ENCODE measurements around the gene HLA-B. TPM values are rescaled to one million over a fixed set of nuclear protein-coding genes. Genes with fewer than 3 reads are reported as not detected.

The HLA-B gene
- total RNA-seq, 1 experiment from 2014 or later, result 41.9 TPM

DNA sequence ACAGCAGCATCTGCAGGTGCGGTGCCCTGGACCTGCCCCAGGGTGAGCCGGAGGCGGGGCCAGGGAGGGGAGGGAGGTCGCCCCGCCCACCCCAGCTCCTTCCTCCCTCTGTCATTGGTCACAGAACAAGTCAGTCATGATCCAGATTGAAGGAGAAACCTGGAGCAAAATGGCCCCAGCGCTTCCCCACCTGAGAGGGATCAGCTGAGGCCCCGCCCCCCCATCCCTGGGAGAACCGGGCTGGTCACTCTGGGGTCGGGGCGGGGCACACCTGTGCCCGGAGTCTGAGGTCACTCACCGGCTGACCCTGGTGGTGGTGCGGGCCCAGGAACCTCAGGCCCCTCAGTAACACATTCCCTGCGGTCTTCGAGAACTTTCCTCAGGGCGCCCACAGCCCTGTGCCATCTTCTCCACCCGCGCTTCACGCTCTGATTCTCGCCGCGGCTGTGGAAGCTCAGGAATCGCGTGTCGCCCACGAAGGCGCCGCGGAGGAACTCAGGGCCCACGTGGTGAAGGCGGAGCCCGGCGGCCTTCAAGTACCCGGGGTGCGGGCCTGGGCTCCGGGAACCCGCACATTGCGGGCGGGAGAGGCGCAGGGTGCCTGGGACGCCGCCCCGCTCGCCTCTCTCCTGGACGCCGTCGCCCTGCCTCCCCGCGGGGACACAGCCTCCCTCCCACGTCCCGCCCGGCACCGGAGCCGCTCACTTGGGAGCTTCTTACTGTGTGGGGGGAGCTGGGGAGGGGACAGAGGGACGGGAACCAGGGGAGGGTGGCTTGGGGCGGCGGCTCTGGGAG lies 48.7 kb downstream of the HLA-B start:
- no peak overlapping the region for H3K4me3 Mint-ChIP-seq (ENCODE audit: unreplicated experiment)
- no peak for DNase-seq
- Histone ChIP-seq H3K27me3 (replicated peaks; ENCODE audit: control insufficient read depth, insufficient read depth, low read length) (no peaks in the 10 kb centered on the region; the same call in 1 of the 2 replicates), H3K36me3 (ENCODE audit: control insufficient read depth, insufficient read depth, low read length) (no peaks in the 10 kb centered on the region), H3K4me3 (ENCODE audit: low read depth, low read length) (no peak overlapping the region), H3K4me1 (no peaks in the 10 kb centered on the region), H3K9me3 (no peaks in the 10 kb centered on the region)
- H3K27me3 Mint-ChIP-seq (ENCODE audit: insufficient read depth, unreplicated experiment), result peaks cover 4% of the 10 kb centered on the region
- CTCF ChIA-PET, result no interaction called here
- no peaks in the 10 kb centered on the region for H3K9me3 Mint-ChIP-seq (ENCODE audit: unreplicated experiment)
- intact Hi-C loops (cut with micrococcal nuclease; ENCODE audit: unreplicated experiment), result no loop called here
- no TSS peak for BruUV-seq (replicated peaks)
- TF ChIP-seq, protein P1, sequence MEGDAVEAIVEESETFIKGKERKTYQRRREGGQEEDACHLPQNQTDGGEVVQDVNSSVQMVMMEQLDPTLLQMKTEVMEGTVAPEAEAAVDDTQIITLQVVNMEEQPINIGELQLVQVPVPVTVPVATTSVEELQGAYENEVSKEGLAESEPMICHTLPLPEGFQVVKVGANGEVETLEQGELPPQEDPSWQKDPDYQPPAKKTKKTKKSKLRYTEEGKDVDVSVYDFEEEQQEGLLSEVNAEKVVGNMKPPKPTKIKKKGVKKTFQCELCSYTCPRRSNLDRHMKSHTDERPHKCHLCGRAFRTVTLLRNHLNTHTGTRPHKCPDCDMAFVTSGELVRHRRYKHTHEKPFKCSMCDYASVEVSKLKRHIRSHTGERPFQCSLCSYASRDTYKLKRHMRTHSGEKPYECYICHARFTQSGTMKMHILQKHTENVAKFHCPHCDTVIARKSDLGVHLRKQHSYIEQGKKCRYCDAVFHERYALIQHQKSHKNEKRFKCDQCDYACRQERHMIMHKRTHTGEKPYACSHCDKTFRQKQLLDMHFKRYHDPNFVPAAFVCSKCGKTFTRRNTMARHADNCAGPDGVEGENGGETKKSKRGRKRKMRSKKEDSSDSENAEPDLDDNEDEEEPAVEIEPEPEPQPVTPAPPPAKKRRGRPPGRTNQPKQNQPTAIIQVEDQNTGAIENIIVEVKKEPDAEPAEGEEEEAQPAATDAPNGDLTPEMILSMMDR (IDR thresholded peaks at IDR 0.05; ENCODE audit: insufficient read depth in 1 of 2, low read depth in 1 of 2, low read length in 1 of 2, severe bottlenecking in 1 of 2, unreplicated experiment in 1 of 2), result no peak
- H3K4me1 Mint-ChIP-seq (ENCODE audit: low read depth, unreplicated experiment), result no peaks in the 10 kb centered on the region
- H3K36me3 Mint-ChIP-seq (ENCODE audit: insufficient read depth, unreplicated experiment), result no peaks in the 10 kb centered on the region
- H3K27ac Mint-ChIP-seq (ENCODE audit: unreplicated experiment), result no peak overlapping the region
- POLR2A ChIA-PET, result no interaction called here

DNA sequence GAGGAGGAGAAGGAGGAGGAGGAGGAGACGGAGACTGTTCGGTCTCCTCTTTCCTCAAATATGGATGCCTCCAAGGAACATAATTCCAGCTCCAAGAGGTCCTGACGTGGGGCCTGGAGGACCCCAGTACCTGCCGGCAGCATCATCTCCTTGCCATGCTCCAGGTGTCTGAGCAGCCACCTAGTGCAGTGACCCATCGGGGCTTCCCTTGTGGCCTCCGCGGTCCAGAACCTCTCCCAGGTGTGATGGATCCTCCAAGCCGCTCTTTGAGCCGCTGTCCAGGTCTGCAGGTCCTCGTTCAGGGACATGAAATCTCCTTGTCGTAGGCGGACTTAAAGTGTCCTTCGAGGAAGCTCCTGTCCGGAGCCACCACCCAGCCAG lies 49.3 kb downstream of the HLA-B start:
- Mint-ChIP-seq H3K4me1 (ENCODE audit: low read depth, unreplicated experiment) (no peaks in the 10 kb centered on the region), H3K9me3 (ENCODE audit: unreplicated experiment) (no peaks in the 10 kb centered on the region), H3K36me3 (ENCODE audit: insufficient read depth, unreplicated experiment) (no peaks in the 10 kb centered on the region), H3K27me3 (ENCODE audit: insufficient read depth, unreplicated experiment) (peaks cover 5% of the 10 kb centered on the region), H3K4me3 (ENCODE audit: unreplicated experiment) (no peak overlapping the region), H3K27ac (ENCODE audit: unreplicated experiment) (no peak overlapping the region)
- ChIA-PET CTCF (no interaction called here), POLR2A (no interaction called here)
- no peaks in the 10 kb centered on the region for H3K9me3 ChIP-seq
- no peaks in the 10 kb centered on the region; the same call in 1 of the 2 replicates for H3K27me3 ChIP-seq (replicated peaks; ENCODE audit: control insufficient read depth, insufficient read depth, low read length)
- no peak overlapping the region for H3K4me3 ChIP-seq (ENCODE audit: low read depth, low read length)
- TF ChIP-seq, protein P1 (IDR thresholded peaks at IDR 0.05; ENCODE audit: insufficient read depth in 1 of 2, low read depth in 1 of 2, low read length in 1 of 2, severe bottlenecking in 1 of 2, unreplicated experiment in 1 of 2), result no peak
- intact Hi-C loops (cut with micrococcal nuclease; ENCODE audit: unreplicated experiment), result no loop called here
- BruUV-seq (replicated peaks), result no TSS peak
- no peak for DNase-seq
- H3K4me1 ChIP-seq, result no peaks in the 10 kb centered on the region
- H3K36me3 ChIP-seq (ENCODE audit: control insufficient read depth, insufficient read depth, low read length), result no peaks in the 10 kb centered on the region

DNA sequence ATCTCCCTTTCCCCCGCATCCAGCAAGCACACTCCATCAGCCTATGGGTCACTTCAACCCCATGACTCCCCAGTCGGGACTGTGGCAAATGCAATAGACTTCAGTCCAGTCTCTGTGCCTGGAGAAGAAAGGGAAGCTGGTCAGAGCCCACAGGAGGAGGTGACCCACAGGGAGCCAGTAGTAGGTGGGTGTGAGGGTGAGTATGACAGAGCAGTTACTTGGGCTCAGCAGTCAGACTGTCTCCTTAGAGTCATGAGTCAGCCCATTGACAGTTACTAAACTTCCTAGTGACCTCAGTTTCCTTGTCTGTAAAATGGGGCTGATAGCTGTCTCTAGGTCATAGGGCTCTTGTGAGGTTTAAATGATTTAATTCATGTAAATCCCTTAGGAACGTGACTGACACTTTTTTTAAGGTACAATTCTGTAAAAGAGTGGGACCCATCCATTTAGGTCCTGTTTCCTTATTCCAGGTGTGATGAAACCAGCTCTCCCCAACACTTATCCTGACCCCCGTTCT lies 51.2 kb downstream of the HLA-B start:
- Mint-ChIP-seq H3K27me3 (ENCODE audit: insufficient read depth, unreplicated experiment) (peaks cover 5% of the 10 kb centered on the region), H3K27ac (ENCODE audit: unreplicated experiment) (no peak overlapping the region), H3K36me3 (ENCODE audit: insufficient read depth, unreplicated experiment) (no peaks in the 10 kb centered on the region), H3K4me3 (ENCODE audit: unreplicated experiment) (no peak overlapping the region), H3K4me1 (ENCODE audit: low read depth, unreplicated experiment) (no peaks in the 10 kb centered on the region), H3K9me3 (ENCODE audit: unreplicated experiment) (peaks cover 2% of the 10 kb centered on the region)
- H3K27me3 ChIP-seq (replicated peaks; ENCODE audit: control insufficient read depth, insufficient read depth, low read length), result no peaks in the 10 kb centered on the region; the same call in 1 of the 2 replicates
- no peak overlapping the region for H3K4me3 ChIP-seq (ENCODE audit: low read depth, low read length)
- H3K36me3 ChIP-seq (ENCODE audit: control insufficient read depth, insufficient read depth, low read length), result no peaks in the 10 kb centered on the region
- H3K9me3 ChIP-seq, result no peaks in the 10 kb centered on the region
- H3K4me1 ChIP-seq, result no peaks in the 10 kb centered on the region
- POLR2A ChIA-PET, result no interaction called here
- CTCF ChIA-PET, result no interaction called here
- DNase-seq, result no peak
- intact Hi-C loops (cut with micrococcal nuclease; ENCODE audit: unreplicated experiment), result no loop called here
- TF ChIP-seq, protein P1 (IDR thresholded peaks at IDR 0.05; ENCODE audit: insufficient read depth in 1 of 2, low read depth in 1 of 2, low read length in 1 of 2, severe bottlenecking in 1 of 2, unreplicated experiment in 1 of 2), result no peak
- no TSS peak for BruUV-seq (replicated peaks)

All from Caco-2 (cell line).